Renal cortex interstitium (tissue), 3 donors: ENCODE data around the gene CD8B2. TPM values are rescaled to one million over a fixed set of nuclear protein-coding genes. Genes with fewer than 3 reads are reported as not detected.

Source experiments
- polyA plus RNA-seq, 3 donors: library from polyadenylated mRNA; unstranded; fragments of 120-200 nt; gene quantifications; one replicate each; pipeline ENCODE4 v1.2.1, GENCODE V29; 2013; ENCODE audit not compliant: insufficient read length in 3 of 3

Gene CD8B2
- polyA plus RNA-seq, 3 donors: 0.05 to 0.20 (median 0.15) TPM

Other genes starting within 250 kb of the CD8B2 start
- gene RGPD3, start 19.0 kb upstream of the CD8B2 start, polyA plus RNA-seq: under 1 TPM; 0.25 to 0.67 (median 0.49) TPM